ENCODE data around the gene SCLY. TPM values are rescaled to one million over a fixed set of nuclear protein-coding genes. Genes with fewer than 3 reads are reported as not detected.

Gene SCLY
- 10 to 100 TPM in 2 of 4 donors, 1 to 10 TPM in 2; 5.5 to 14.5 (median 9.6) TPM for total RNA-seq

- H3K9me3 ChIP-seq = no peaks in the 10 kb centered on the region
- WGBS = 0% methylated on average over 32 of the region's 98 CpGs
Measured at GRCh38 chr2:238060542-238061314, at the start of gene SCLY. Gene SCLY, plus strand, starts transcription at chr2:238061001. Its CDS starts 54 bp downstream, at chr2:238061055.

GRCh38 chr2:238013806-238014205 is 47.0 kb upstream of the SCLY start:
- H3K27me3 ChIP-seq = no peaks in the 10 kb centered on the region
- no peak for TF ChIP-seq EP300 (IDR thresholded peaks at IDR 0.05)
- H3K4me1 ChIP-seq = no peaks in the 10 kb centered on the region
- H3K36me3 ChIP-seq = peaks cover 8% of the 10 kb centered on the region
- 97% methylated on average over 7 of the region's 7 CpGs for WGBS
- no peak for DNase-seq (ENCODE audit: low spot score in 2 of 2)
- H3K27ac ChIP-seq = no peak overlapping the region
- no peak overlapping the region for H3K4me3 ChIP-seq
- H3K9me3 ChIP-seq = no peaks in the 10 kb centered on the region

More at GRCh38 chr2:238060542-238061314, at the start of gene SCLY:
- TF ChIP-seq POLR2A (IDR thresholded peaks at IDR 0.05) (peak in 1 of 2 donors; percentile 66), EP300 (IDR thresholded peaks at IDR 0.05) (no peak), POLR2AphosphoS5 (IDR thresholded peaks at IDR 0.05) (peak in 2 of 3 donors; percentile 27 to 34), CTCF (IDR thresholded peaks at IDR 0.05) (no peak)
- no peaks in the 10 kb centered on the region for H3K36me3 ChIP-seq
- peak within 1 kb of the TSS; percentile 81 for H3K4me3 ChIP-seq
- H3K27ac ChIP-seq = peak within 1 kb of the TSS; percentile 81
- DNase-seq (ENCODE audit: low spot score in 2 of 2) = peak; percentile 98
- H3K27me3 ChIP-seq = peaks cover 4% of the 10 kb centered on the region
- peaks cover 18% of the 10 kb centered on the region for H3K4me1 ChIP-seq

GRCh38 chr2:238015705-238016104 is 45.1 kb upstream of the SCLY start:
- DNase-seq (ENCODE audit: low spot score in 2 of 2) = no peak
- H3K27me3 ChIP-seq = no peaks in the 10 kb centered on the region
- no peak overlapping the region for H3K4me3 ChIP-seq
- TF ChIP-seq EP300 (IDR thresholded peaks at IDR 0.05) (no peak), CTCF (IDR thresholded peaks at IDR 0.05) (no peak), POLR2AphosphoS5 (IDR thresholded peaks at IDR 0.05) (no peak), POLR2A (IDR thresholded peaks at IDR 0.05) (no peak)
- no peaks in the 10 kb centered on the region for H3K4me1 ChIP-seq
- no peak overlapping the region for H3K27ac ChIP-seq
- 75% methylated on average over 4 of the region's 4 CpGs for WGBS
- peaks cover 16% of the 10 kb centered on the region for H3K36me3 ChIP-seq
- H3K9me3 ChIP-seq = no peaks in the 10 kb centered on the region

GRCh38 chr2:238016526-238016925 is 44.3 kb upstream of the SCLY start:
- DNase-seq (ENCODE audit: low spot score in 2 of 2) = no peak
- Histone ChIP-seq H3K27me3 (no peaks in the 10 kb centered on the region), H3K4me1 (no peaks in the 10 kb centered on the region), H3K36me3 (peaks cover 18% of the 10 kb centered on the region), H3K4me3 (no peak overlapping the region), H3K27ac (no peak overlapping the region), H3K9me3 (no peaks in the 10 kb centered on the region)
- TF ChIP-seq POLR2A (IDR thresholded peaks at IDR 0.05) = no peak
- no peak for TF ChIP-seq CTCF (IDR thresholded peaks at IDR 0.05)
- no peak for TF ChIP-seq EP300 (IDR thresholded peaks at IDR 0.05)
- no peak for TF ChIP-seq POLR2AphosphoS5 (IDR thresholded peaks at IDR 0.05)
- 87% methylated on average over 8 of the region's 8 CpGs for WGBS

GRCh38 chr2:238019962-238020361 is 40.8 kb upstream of the SCLY start:
- H3K9me3 ChIP-seq = no peaks in the 10 kb centered on the region
- TF ChIP-seq POLR2A (IDR thresholded peaks at IDR 0.05) = no peak
- TF ChIP-seq CTCF (IDR thresholded peaks at IDR 0.05) = no peak
- no peak for TF ChIP-seq EP300 (IDR thresholded peaks at IDR 0.05)
- no peak for TF ChIP-seq POLR2AphosphoS5 (IDR thresholded peaks at IDR 0.05)
- no peaks in the 10 kb centered on the region for H3K27me3 ChIP-seq
- WGBS = 51% methylated on average over 2 of the region's 2 CpGs
- no peak overlapping the region for H3K4me3 ChIP-seq
- no peak overlapping the region for H3K27ac ChIP-seq
- DNase-seq (ENCODE audit: low spot score in 2 of 2) = no peak
- H3K36me3 ChIP-seq = peaks cover 18% of the 10 kb centered on the region
- H3K4me1 ChIP-seq = no peaks in the 10 kb centered on the region

Data from suprapubic skin (tissue), 4 donors.